PFSK-1 (cell line): Measurements from ENCODE around the gene CDKN2D.

Experiments
- FOXP2 ChIP-seq: optimal IDR thresholded peaks from 2 replicates; pipeline ENCODE3; 2011; ENCODE audit warnings: borderline replicate concordance, control low read depth, inconsistent platforms; ENCODE audit not compliant: insufficient read depth; ENCODE audit errors: extremely low read length, extremely low read depth
- POLR2AphosphoS5 ChIP-seq: IDR thresholded peaks from 2 replicates; pipeline ENCODE4 v1.6.1; 2012; ENCODE audit warnings: low read depth, mild to moderate bottlenecking, control low read depth, low read length, moderate library complexity
- REST ChIP-seq, 2 experiments: IDR thresholded peaks; 2 replicates each; pipeline versions ENCODE4 v1.6.1 to v1.8.0; 2011 to 2012; ENCODE audit warnings: low read depth in 2 of 2, low read length in 2 of 2, control low read depth in 1 of 2, inconsistent platforms in 1 of 2, mild to moderate bottlenecking in 1 of 2, moderate library complexity in 1 of 2; ENCODE audit not compliant: insufficient read depth in 1 of 2
- SIN3A ChIP-seq: IDR thresholded peaks from 2 replicates; pipeline ENCODE4 v1.6.1; 2012; ENCODE audit warnings: mild to moderate bottlenecking, low read length, moderate library complexity, borderline replicate concordance; ENCODE audit not compliant: insufficient read depth
- TAF1 ChIP-seq: IDR thresholded peaks from 2 replicates; pipeline ENCODE4 v1.6.1; 2012; ENCODE audit warnings: low read length, control low read depth, borderline replicate concordance; ENCODE audit not compliant: insufficient read depth

CDKN2D gene

GRCh38 chr19:10554760-10555609 is 13.8 kb downstream of the CDKN2D start:
- TF ChIP-seq SIN3A (no peak), REST (IDR thresholded peaks at IDR 0.05; ENCODE audit: insufficient read depth in 1 of 2, low read depth in 2 of 2, low read length in 2 of 2) (no peak), TAF1 (no peak), FOXP2 (no peak), POLR2AphosphoS5 (no peak)

- TF ChIP-seq REST (IDR thresholded peaks at IDR 0.05; ENCODE audit: insufficient read depth in 1 of 2, low read depth in 2 of 2, low read length in 2 of 2) (no peak), FOXP2 (no peak), POLR2AphosphoS5 (no peak), SIN3A (no peak), TAF1 (no peak)
Observed at GRCh38 chr19:10553943-10554381, 14.8 kb downstream of the CDKN2D start.

GRCh38 chr19:10553087-10553667 is 15.6 kb downstream of the CDKN2D start:
- TF ChIP-seq TAF1: no peak
- no peak for TF ChIP-seq FOXP2
- peak; percentile 25; the same call in 1 of the 2 replicates for TF ChIP-seq POLR2AphosphoS5
- TF ChIP-seq SIN3A: no peak
- no peak for TF ChIP-seq REST (IDR thresholded peaks at IDR 0.05; ENCODE audit: insufficient read depth in 1 of 2, low read depth in 2 of 2, low read length in 2 of 2)

- TF ChIP-seq POLR2AphosphoS5 (peak; percentile 73; the same call in 1 of the 2 replicates), SIN3A (0 out of 2 replicates have a peak, but pooled peaks have one; percentile 49), FOXP2 (no peak)
Observed at GRCh38 chr19:10552510-10553053, 16.2 kb downstream of the CDKN2D start.

- TF ChIP-seq TAF1 (no peak), POLR2AphosphoS5 (no peak), REST (IDR thresholded peaks at IDR 0.05; ENCODE audit: insufficient read depth in 1 of 2, low read depth in 2 of 2, low read length in 2 of 2) (no peak), SIN3A (no peak)
Observed at GRCh38 chr19:10551698-10552301, 17.0 kb downstream of the CDKN2D start.
